GM18868 (cell line): Measurements from ENCODE around the gene ASAP2.

Experiments
- ATAC-seq: cut with Tn5 transposase; IDR thresholded peaks from one replicate; pipeline ENCODE4 v1.9.1; 2021; ENCODE audit warnings: mild to moderate bottlenecking, moderate library complexity; ENCODE audit not compliant: unreplicated experiment

Gene ASAP2

GRCh38 chr2:9374071-9374730 lies 167.6 kb downstream of the ASAP2 start:
- no peak for ATAC-seq

GRCh38 chr2:9375857-9376428 lies 169.3 kb downstream of the ASAP2 start:
- ATAC-seq, result peak; percentile 62

GRCh38 chr2:9377461-9378097 lies 171.0 kb downstream of the ASAP2 start:
- ATAC-seq, result no peak

- ATAC-seq, result no peak
Measured at GRCh38 chr2:9378433-9379390, 172.1 kb downstream of the ASAP2 start.

GRCh38 chr2:9379391-9379755 lies 172.8 kb downstream of the ASAP2 start:
- ATAC-seq, result no peak

- ATAC-seq, result no peak
Measured at GRCh38 chr2:9380702-9381628, 174.4 kb downstream of the ASAP2 start.

- no peak for ATAC-seq
Measured at GRCh38 chr2:9382604-9383235, 176.1 kb downstream of the ASAP2 start.

GRCh38 chr2:9384521-9384920 lies 177.9 kb downstream of the ASAP2 start:
- ATAC-seq, result no peak

- ATAC-seq, result no peak
Measured at GRCh38 chr2:9385841-9386240, 179.2 kb downstream of the ASAP2 start.

- ATAC-seq, result no peak
Measured at GRCh38 chr2:9388199-9388681, 181.6 kb downstream of the ASAP2 start.

- ATAC-seq, result no peak
Measured at GRCh38 chr2:9388950-9389911, 182.6 kb downstream of the ASAP2 start.

- ATAC-seq, result no peak
Measured at GRCh38 chr2:9390151-9390850, 183.7 kb downstream of the ASAP2 start.

- ATAC-seq, result no peak
Measured at GRCh38 chr2:9390991-9391390, 184.4 kb downstream of the ASAP2 start.

GRCh38 chr2:9391961-9392720 lies 185.5 kb downstream of the ASAP2 start:
- no peak for ATAC-seq

GRCh38 chr2:9392898-9393765 lies 186.5 kb downstream of the ASAP2 start:
- no peak for ATAC-seq

GRCh38 chr2:9394816-9395215 lies 188.2 kb downstream of the ASAP2 start:
- no peak for ATAC-seq
